ENCODE data around the gene DDX3Y. TPM values are rescaled to one million over a fixed set of nuclear protein-coding genes. Genes with fewer than 3 reads are reported as not detected.

Gene DDX3Y
- total RNA-seq: not detected
- 50.2 TPM for polyA plus RNA-seq

- under 1% methylated on average over 54 of the region's 54 CpGs for WGBS
- H3K4me1 ChIP-seq (ENCODE audit: insufficient read depth): no peaks in the 10 kb centered on the region
- peak; percentile 89 for DNase-seq (ENCODE audit: extremely low spot score)
- H3K4me3 ChIP-seq (ENCODE audit: low read depth, low read length): peak within 1 kb of the TSS; percentile 63
- H3K36me3 ChIP-seq (ENCODE audit: insufficient read depth): no peaks in the 10 kb centered on the region
- H3K27ac ChIP-seq (ENCODE audit: low read depth): peak within 1 kb of the TSS; percentile 98
Measured at GRCh38 chrY:12904618-12905516, at the start of gene DDX3Y. Gene DDX3Y (plus strand): TSS chrY:12904868. CDS start chrY:12904937, 69 bp downstream.

- no peak for DNase-seq (ENCODE audit: extremely low spot score)
- Histone ChIP-seq H3K27ac (ENCODE audit: low read depth) (no peak overlapping the region), H3K4me3 (ENCODE audit: low read depth, low read length) (no peak overlapping the region), H3K4me1 (ENCODE audit: insufficient read depth) (no peaks in the 10 kb centered on the region), H3K36me3 (ENCODE audit: insufficient read depth) (peaks cover 3% of the 10 kb centered on the region)
Measured at GRCh38 chrY:12855791-12856275, 48.8 kb upstream of the DDX3Y start.

GRCh38 chrY:12867960-12868359 lies 36.7 kb upstream of the DDX3Y start:
- Histone ChIP-seq H3K4me3 (ENCODE audit: low read depth, low read length) (no peak overlapping the region), H3K27ac (ENCODE audit: low read depth) (no peak overlapping the region), H3K4me1 (ENCODE audit: insufficient read depth) (no peaks in the 10 kb centered on the region), H3K36me3 (ENCODE audit: insufficient read depth) (no peaks in the 10 kb centered on the region)
- WGBS: 85% methylated on average over 2 of the region's 2 CpGs
- no peak for DNase-seq (ENCODE audit: extremely low spot score)

GRCh38 chrY:12896973-12897372 lies 7.7 kb upstream of the DDX3Y start:
- H3K36me3 ChIP-seq (ENCODE audit: insufficient read depth): no peaks in the 10 kb centered on the region
- no peak overlapping the region for H3K27ac ChIP-seq (ENCODE audit: low read depth)
- no peak overlapping the region for H3K4me3 ChIP-seq (ENCODE audit: low read depth, low read length)
- no peak for DNase-seq (ENCODE audit: extremely low spot score)
- H3K4me1 ChIP-seq (ENCODE audit: insufficient read depth): no peaks in the 10 kb centered on the region

- Histone ChIP-seq H3K4me1 (ENCODE audit: insufficient read depth) (no peaks in the 10 kb centered on the region), H3K4me3 (ENCODE audit: low read depth, low read length) (no peak overlapping the region), H3K27ac (ENCODE audit: low read depth) (no peak overlapping the region), H3K36me3 (ENCODE audit: insufficient read depth) (no peaks in the 10 kb centered on the region)
- DNase-seq (ENCODE audit: extremely low spot score): no peak
- WGBS: 10% methylated on average over 2 of the region's 2 CpGs
Measured at GRCh38 chrY:12898604-12899003, 6.1 kb upstream of the DDX3Y start.

GRCh38 chrY:12905517-12905872 lies 827 bp downstream of the DDX3Y start:
- peak; percentile 68 for DNase-seq (ENCODE audit: extremely low spot score)
- H3K27ac ChIP-seq (ENCODE audit: low read depth): peak overlapping the region; percentile 98

GRCh38 chrY:12905895-12906294 lies 1.2 kb downstream of the DDX3Y start:
- no peaks in the 10 kb centered on the region for H3K36me3 ChIP-seq (ENCODE audit: insufficient read depth)
- DNase-seq (ENCODE audit: extremely low spot score): no peak
- no peaks in the 10 kb centered on the region for H3K4me1 ChIP-seq (ENCODE audit: insufficient read depth)
- H3K4me3 ChIP-seq (ENCODE audit: low read depth, low read length): peak overlapping the region; percentile 63
- peak overlapping the region; percentile 16 for H3K27ac ChIP-seq (ENCODE audit: low read depth)
- under 1% methylated on average over 15 of the region's 15 CpGs for WGBS

More at GRCh38 chrY:12905517-12905872, 827 bp downstream of the DDX3Y start:
- Histone ChIP-seq H3K36me3 (ENCODE audit: insufficient read depth) (no peaks in the 10 kb centered on the region), H3K4me1 (ENCODE audit: insufficient read depth) (no peaks in the 10 kb centered on the region), H3K4me3 (ENCODE audit: low read depth, low read length) (peak overlapping the region; percentile 63)
- WGBS: under 1% methylated on average over 19 of the region's 19 CpGs

GRCh38 chrY:12913541-12913940 lies 8.9 kb downstream of the DDX3Y start:
- 96% methylated on average over 4 of the region's 4 CpGs for WGBS
- no peak overlapping the region for H3K27ac ChIP-seq (ENCODE audit: low read depth)
- no peaks in the 10 kb centered on the region for H3K36me3 ChIP-seq (ENCODE audit: insufficient read depth)
- DNase-seq (ENCODE audit: extremely low spot score): no peak
- no peak overlapping the region for H3K4me3 ChIP-seq (ENCODE audit: low read depth, low read length)
- H3K4me1 ChIP-seq (ENCODE audit: insufficient read depth): no peaks in the 10 kb centered on the region

GRCh38 chrY:12928043-12928442 lies 23.4 kb downstream of the DDX3Y start:
- H3K4me1 ChIP-seq (ENCODE audit: insufficient read depth): no peaks in the 10 kb centered on the region
- DNase-seq (ENCODE audit: extremely low spot score): no peak
- no peak overlapping the region for H3K27ac ChIP-seq (ENCODE audit: low read depth)
- 28% methylated on average over 3 of the region's 3 CpGs for WGBS
- H3K4me3 ChIP-seq (ENCODE audit: low read depth, low read length): no peak overlapping the region
- H3K36me3 ChIP-seq (ENCODE audit: insufficient read depth): no peaks in the 10 kb centered on the region

- WGBS: 84% methylated on average over 5 of the region's 5 CpGs
- no peak overlapping the region for H3K4me3 ChIP-seq (ENCODE audit: low read depth, low read length)
- no peak overlapping the region for H3K27ac ChIP-seq (ENCODE audit: low read depth)
- no peaks in the 10 kb centered on the region for H3K36me3 ChIP-seq (ENCODE audit: insufficient read depth)
- DNase-seq (ENCODE audit: extremely low spot score): no peak
- no peaks in the 10 kb centered on the region for H3K4me1 ChIP-seq (ENCODE audit: insufficient read depth)
Measured at GRCh38 chrY:12941725-12942687, 37.3 kb downstream of the DDX3Y start.

Other genes starting within 250 kb of the DDX3Y start
- gene USP9Y, start 203.6 kb upstream of the DDX3Y start, total RNA-seq: under 0.01 TPM
- 13.1 TPM for gene USP9Y, start 203.6 kb upstream of the DDX3Y start, polyA plus RNA-seq

All from urinary bladder (tissue), 4 donors.